Cardiac fibroblast (primary cell): ENCODE results near the gene JSRP1.

Experiments used
- DNase-seq, 2 donors: peaks; one replicate each; pipeline versions ENCODE4 v3.0.0 to v3.0.0-alpha.2; 2010; ENCODE audit warnings: low read depth in 2 of 2
- H3K4me3 ChIP-seq, 2 donors: replicated peaks in 1 of 2; 1 replicate in 1 of 2; 2 replicates in 1 of 2; pipeline ENCODE4 v1.5.1; 2011; ENCODE audit warnings: low read depth in 2 of 2, low read length in 2 of 2, mild to moderate bottlenecking in 2 of 2, moderate library complexity in 1 of 2
- CTCF ChIP-seq: IDR thresholded peaks from one replicate; pipeline ENCODE4 v1.5.1; 2011; ENCODE audit warnings: low read depth, mild to moderate bottlenecking, low read length, inconsistent platforms

JSRP1 gene

GRCh38 chr19:2274185-2274711 lies 18.0 kb upstream of the JSRP1 start:
- no peak for TF ChIP-seq CTCF
- DNase-seq, result no peak
- peak overlapping the region in 1 of 2 donors; percentile 11 for H3K4me3 ChIP-seq

DNA sequence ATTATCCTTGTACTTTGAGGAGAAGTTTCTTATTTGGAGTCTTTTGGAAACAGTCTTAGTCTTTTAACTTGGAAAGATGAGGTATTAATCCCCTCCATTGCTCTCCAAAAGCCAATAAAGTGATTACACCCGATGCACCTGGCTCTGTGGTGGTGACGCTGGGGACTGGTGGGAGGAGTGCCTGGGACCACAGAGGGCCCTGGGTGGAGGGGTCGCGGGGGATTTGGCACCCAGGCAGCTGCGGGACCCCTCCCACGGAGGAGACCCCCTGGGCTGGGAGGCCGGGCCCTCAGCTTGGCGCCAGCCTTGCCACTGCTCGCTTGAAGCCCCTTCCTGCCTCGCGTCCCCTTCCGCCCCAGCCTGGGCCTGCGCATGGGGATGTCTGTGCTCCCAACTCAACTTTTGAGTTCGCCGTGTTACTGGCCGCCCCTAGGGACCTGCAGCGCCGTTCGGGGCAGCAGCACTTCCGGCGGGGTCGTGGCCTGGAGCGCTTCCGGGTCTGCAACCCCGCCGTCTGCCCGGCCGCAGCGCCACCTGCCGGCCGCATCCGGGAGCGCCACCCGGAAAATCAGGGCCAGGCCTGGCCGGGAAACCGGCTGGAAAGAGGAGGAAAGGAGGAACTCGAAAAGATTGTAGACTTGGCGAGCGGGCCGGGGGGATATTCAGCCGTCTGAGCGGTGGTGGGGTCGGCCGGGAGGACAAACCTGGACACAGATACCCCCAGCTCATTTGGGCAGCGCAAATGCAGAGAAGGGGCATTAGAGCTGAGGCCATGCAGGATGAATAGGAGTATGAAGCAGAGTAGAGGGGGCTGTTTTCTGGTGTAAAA lies 17.4 kb upstream of the JSRP1 start:
- peak; percentile 63 for TF ChIP-seq CTCF
- peak; percentile 80 to 81 for DNase-seq
- H3K4me3 ChIP-seq, result peak overlapping the region; percentile 22 to 31

DNA sequence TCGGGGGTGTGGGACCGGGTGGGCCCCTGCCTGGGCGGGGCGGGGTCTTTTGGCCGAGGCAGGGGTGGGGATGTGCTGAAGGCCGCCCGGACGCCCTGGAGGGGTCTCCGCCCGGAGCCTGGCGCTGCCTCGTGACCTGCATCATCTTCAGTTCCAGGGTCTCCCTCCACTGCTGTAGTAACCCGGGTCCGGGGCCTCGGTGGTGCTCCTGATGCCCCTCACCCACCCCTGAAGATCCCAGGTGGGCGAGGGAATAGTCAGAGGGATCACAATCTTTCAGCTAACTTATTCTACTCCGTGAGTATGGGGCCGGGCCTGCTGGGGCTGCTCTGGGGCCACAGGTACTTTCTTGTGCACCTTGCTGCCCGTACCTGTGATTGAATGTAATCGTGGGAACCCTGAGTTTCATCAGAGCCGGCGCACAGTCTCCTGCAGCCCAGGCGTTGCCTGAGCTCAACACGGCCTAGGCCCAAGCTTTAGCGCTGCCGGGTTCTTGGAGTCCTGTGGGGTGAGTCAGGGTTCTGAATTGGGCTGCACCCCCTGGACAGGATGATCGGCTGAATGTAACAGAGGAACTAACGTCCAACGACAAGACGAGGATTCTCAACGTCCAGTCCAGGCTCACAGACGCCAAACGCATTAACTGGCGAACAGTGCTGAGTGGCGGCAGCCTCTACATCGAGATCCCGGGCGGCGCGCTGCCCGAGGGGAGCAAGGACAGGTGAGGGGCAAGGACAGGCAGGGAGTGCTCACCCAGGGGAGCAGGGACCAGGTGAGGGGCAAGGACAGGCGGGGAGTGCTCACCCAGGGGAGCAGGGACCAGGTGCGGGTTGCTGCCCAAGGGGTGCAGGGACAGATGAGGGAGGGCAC lies 15.3 kb upstream of the JSRP1 start:
- peak overlapping the region; percentile 99 for H3K4me3 ChIP-seq
- DNase-seq, result peak; percentile 63 to 93
- no peak for TF ChIP-seq CTCF

- peak overlapping the region; percentile 99 for H3K4me3 ChIP-seq
- TF ChIP-seq CTCF, result no peak
- peak; percentile 90 to 93 for DNase-seq
Observed at GRCh38 chr19:2270423-2271233, 14.4 kb upstream of the JSRP1 start.

DNA sequence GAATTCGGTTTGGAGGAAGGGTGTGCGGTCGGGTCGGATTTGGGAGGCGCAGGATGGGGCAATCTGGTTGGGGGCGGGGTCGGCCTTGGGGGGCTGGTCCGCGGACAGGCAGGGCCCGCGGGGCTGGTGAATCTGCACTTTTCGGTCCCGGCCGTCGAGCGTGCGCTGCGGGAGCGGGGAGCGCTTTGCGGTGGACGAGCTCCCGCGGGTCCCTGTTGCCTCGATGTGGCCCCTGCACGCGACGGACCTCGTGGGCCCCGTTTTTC lies 13.9 kb upstream of the JSRP1 start:
- peak in 1 of 2 donors; percentile 31 for DNase-seq
- peak overlapping the region; percentile 99 for H3K4me3 ChIP-seq
- TF ChIP-seq CTCF, result no peak

DNA sequence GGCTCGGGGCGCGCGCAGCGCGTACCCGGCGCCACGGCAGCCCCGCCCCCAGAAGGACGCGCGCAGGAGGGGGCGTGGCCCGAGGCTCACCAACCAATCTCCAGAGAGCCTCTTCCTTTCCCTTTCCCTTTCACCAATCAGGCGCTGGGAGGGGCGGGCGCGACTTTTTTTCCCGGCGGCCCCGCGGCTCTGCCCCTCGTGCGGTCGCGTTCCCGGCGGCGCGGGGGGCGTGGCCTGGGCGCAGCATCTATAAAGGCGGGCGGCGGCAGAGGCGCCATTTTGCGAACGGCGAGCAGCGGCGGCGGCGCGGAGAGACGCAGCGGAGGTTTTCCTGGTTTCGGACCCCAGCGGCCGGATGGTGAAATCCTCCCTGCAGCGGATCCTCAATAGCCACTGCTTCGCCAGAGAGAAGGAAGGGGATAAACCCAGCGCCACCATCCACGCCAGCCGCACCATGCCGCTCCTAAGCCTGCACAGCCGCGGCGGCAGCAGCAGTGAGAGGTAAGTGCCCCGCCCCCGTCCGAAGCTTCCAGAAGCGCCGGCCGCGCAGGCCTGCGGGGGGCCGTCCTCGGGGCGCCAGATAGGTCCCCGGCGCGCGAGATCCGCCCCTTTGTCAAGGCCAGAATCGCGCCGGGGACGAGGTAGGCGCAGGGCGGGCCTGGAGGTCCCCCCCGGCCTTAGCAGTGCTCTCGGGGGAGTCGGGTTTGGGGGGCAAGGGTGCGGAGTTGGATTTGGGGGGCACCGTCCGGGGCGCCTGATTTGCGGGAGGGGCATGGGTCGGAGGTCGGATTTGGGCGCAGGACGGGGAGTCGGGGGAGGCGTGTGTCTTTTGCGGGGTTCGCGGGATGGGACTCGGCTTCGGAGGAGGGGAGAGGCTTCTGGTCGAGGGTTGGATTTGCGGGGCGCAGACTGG lies 13.3 kb upstream of the JSRP1 start:
- TF ChIP-seq CTCF, result no peak
- DNase-seq, result peak; percentile 98
- H3K4me3 ChIP-seq, result peak overlapping the region; percentile 99
